Endothelial cell of umbilical vein (primary cell): Measurements from ENCODE around the gene EIF2B2.

Experiments used
- CTCF ChIP-seq, 2 donors: IDR thresholded peaks; 1 replicate in 1 of 2; 2 replicates in 1 of 2; pipeline ENCODE4 v1.5.1; 2011; ENCODE audit warnings: low read length in 2 of 2, mild to moderate bottlenecking in 2 of 2, moderate library complexity in 2 of 2, control low read depth in 1 of 2, inconsistent platforms in 1 of 2, low read depth in 1 of 2; ENCODE audit not compliant: insufficient read depth in 1 of 2; ENCODE audit errors: extremely low read depth in 1 of 2
- EZH2 ChIP-seq: IDR thresholded peaks from 2 replicates; pipeline ENCODE4 v1.6.1; 2012; ENCODE audit warnings: borderline replicate concordance, low read depth, mild to moderate bottlenecking, moderate library complexity, low read length, inconsistent platforms; ENCODE audit not compliant: severe bottlenecking
- JUN ChIP-seq: IDR thresholded peaks from 2 replicates; pipeline ENCODE4 v1.6.1; 2011; ENCODE audit warnings: borderline replicate concordance, low read depth; ENCODE audit not compliant: insufficient read length, insufficient read depth
- POLR2A ChIP-seq: IDR thresholded peaks from 2 replicates; pipeline ENCODE4 v1.6.1; 2012; ENCODE audit warnings: low read depth, mild to moderate bottlenecking, control low read depth, low read length
- POLR2AphosphoS5 ChIP-seq: IDR thresholded peaks from 2 replicates; pipeline ENCODE4 v1.6.1; 2012; ENCODE audit warnings: low read depth, mild to moderate bottlenecking, control low read depth, low read length, moderate library complexity; ENCODE audit not compliant: insufficient read depth

- TF ChIP-seq CTCF (IDR thresholded peaks at IDR 0.05; ENCODE audit: extremely low read depth in 1 of 2, insufficient read depth in 1 of 2, low read depth in 1 of 2, low read length in 2 of 2), result no peak
- TF ChIP-seq EZH2, result no peak
- TF ChIP-seq POLR2A, result no peak
- TF ChIP-seq POLR2AphosphoS5, result no peak
- no peak for TF ChIP-seq JUN
Observed at GRCh38 chr14:75030147-75030546, 27.4 kb downstream of the EIF2B2 start.
